Lower leg skin (tissue), 3 donors: ENCODE results near the gene PHF21A.

Experiments
- CTCF ChIP-seq, 3 donors: fragments of 450-650 bp; IDR thresholded peaks; one replicate each; pipeline ENCODE4 v1.5.1; 2016; ENCODE audit warnings: antibody characterized with exemption in 3 of 3, mild to moderate bottlenecking in 3 of 3, moderate library complexity in 2 of 3
- POLR2A ChIP-seq, 2 donors: fragments of 450-650 bp; IDR thresholded peaks; one replicate each; pipeline ENCODE4 v1.6.1; 2016 to 2017; ENCODE audit warnings: antibody characterized with exemption in 2 of 2, mild to moderate bottlenecking in 1 of 2, moderate library complexity in 1 of 2

GRCh38 chr11:46018651-46019050 lies 102.6 kb downstream of the PHF21A start:
- TF ChIP-seq CTCF (IDR thresholded peaks at IDR 0.05) (no peak), POLR2A (IDR thresholded peaks at IDR 0.05) (no peak)
